Panc1 (cell line): ENCODE results near the gene DEAF1. TPM values are rescaled to one million over a fixed set of nuclear protein-coding genes. Genes with fewer than 3 reads are reported as not detected.

Experiments
- ATAC-seq: fragments of 200-7000 bp; cut with Tn5 transposase; 2 replicates; pipeline ENCODE4 v1.9.1; 2020; ENCODE audit warnings: mild to moderate bottlenecking, moderate library complexity
- BruUV-seq: library from RNA; stranded (reverse); fragments of 400-500 nt; replicated peaks from 2 replicates; lab custom pipeline; 2021; lab: Mats Ljungman, UMichigan
- CTCF ChIA-PET: fragments of 300-600 bp; sonication (Branson Sonifier 250); formaldehyde crosslinking; loops from one replicate; lab custom pipeline; 2022; ENCODE audit warnings: antibody characterized with exemption; lab: Charles Lee
- POLR2A ChIA-PET: fragments of 300-600 bp; sonication (Branson Sonifier 250); formaldehyde crosslinking; loops from one replicate; lab custom pipeline; 2022; ENCODE audit warnings: antibody characterized with exemption; lab: Charles Lee
- DNase-seq: peaks from one replicate; pipeline ENCODE4 v3.0.0-alpha.2; 2010; ENCODE audit warnings: low read depth, low spot score
- H3K27ac ChIP-seq: 2 replicates; pipeline ENCODE4 v1.5.1; 2011; ENCODE audit warnings: mild to moderate bottlenecking, low read length, inconsistent platforms
- H3K27me3 ChIP-seq: fragments of 200-500 bp; sonication (Bioruptor generic); 2 replicates; pipeline ENCODE4 v1.6.0; 2014; ENCODE audit warnings: low read length, inconsistent platforms; ENCODE audit not compliant: control insufficient read depth, insufficient read depth
- H3K36me3 ChIP-seq: fragments of 200-500 bp; sonication (Bioruptor generic); 2 replicates; pipeline ENCODE4 v1.5.1; 2014; ENCODE audit warnings: inconsistent platforms, mild to moderate bottlenecking, low read length, moderate library complexity; ENCODE audit not compliant: control insufficient read depth, insufficient read depth
- H3K4me1 ChIP-seq: 2 replicates; pipeline ENCODE4 v1.5.1; 2011; ENCODE audit warnings: inconsistent platforms, mild to moderate bottlenecking, low read length, moderate library complexity; ENCODE audit not compliant: control insufficient read depth, insufficient read depth
- H3K4me3 ChIP-seq, 2 experiments: 2 replicates each; pipeline ENCODE4 v1.5.1; 2011 to 2012; ENCODE audit warnings: low read depth in 2 of 2, low read length in 2 of 2, mild to moderate bottlenecking in 2 of 2, inconsistent platforms in 1 of 2, moderate library complexity in 1 of 2
- H3K9me3 ChIP-seq: fragments of 200-500 bp; sonication (Bioruptor generic); 2 replicates; pipeline ENCODE4 v1.5.1; 2014; ENCODE audit warnings: low read depth, mild to moderate bottlenecking, inconsistent platforms, low read length, moderate library complexity; ENCODE audit not compliant: control insufficient read depth, insufficient read depth
- CTCF ChIP-seq: fragments of 450-650 bp; IDR thresholded peaks from 2 replicates; pipeline ENCODE4 v1.5.1; 2017; ENCODE audit warnings: mild to moderate bottlenecking
- POLR2AphosphoS5 ChIP-seq: IDR thresholded peaks from 2 replicates; pipeline ENCODE4 v1.6.1; 2012; ENCODE audit warnings: mild to moderate bottlenecking, low read depth, low read length, moderate library complexity
- REST ChIP-seq, 2 experiments: IDR thresholded peaks; 2 replicates each; pipeline ENCODE4 v1.6.1; 2011 to 2012; ENCODE audit warnings: low read depth in 2 of 2, control low read depth in 1 of 2, low read length in 1 of 2, mild to moderate bottlenecking in 1 of 2, moderate library complexity in 1 of 2; ENCODE audit not compliant: insufficient read depth in 1 of 2
- SIN3A ChIP-seq: IDR thresholded peaks from 2 replicates; pipeline ENCODE4 v1.6.1; 2012; ENCODE audit warnings: low read depth, mild to moderate bottlenecking, low read length, moderate library complexity, borderline replicate concordance; ENCODE audit not compliant: insufficient read depth
- TCF7L2 ChIP-seq: IDR thresholded peaks from 2 replicates; pipeline ENCODE4 v1.6.1; 2011; ENCODE audit warnings: mild to moderate bottlenecking, low read depth, low read length, inconsistent platforms
- in situ Hi-C: cut with HindIII; loops from 2 replicates; pipeline ENCODE4 v1.10.0; 2016; ENCODE audit warnings: low sequenced_read_pairs, low pct_unique_long_range_greater_than_20kb
- intact Hi-C: fragments of 100-400 bp; cut with micrococcal nuclease; formaldehyde crosslinking; loops from one replicate; pipeline ENCODE4 v1.10.0; 2022; ENCODE audit not compliant: unreplicated experiment
- total RNA-seq: library from RNA; stranded (reverse); gene quantifications from one replicate; pipeline ENCODE4 v1.2.1, GENCODE V29; 2021; ENCODE audit not compliant: unreplicated experiment

DEAF1 gene
- total RNA-seq, 1 experiment from 2014 or later: 105 TPM

GRCh38 chr11:693887-694562 is 997 bp downstream of the DEAF1 start:
- peak overlapping the region; percentile 46 for H3K27ac ChIP-seq
- H3K4me3 ChIP-seq: peak overlapping the region; percentile 48 to 78
- H3K27me3 ChIP-seq: no peaks in the 10 kb centered on the region
- ChIA-PET POLR2A (interaction anchor here (0.5 to 0.6 kb wide), 3 partner anchors 55 to 338 kb away, joined by 4 read pairs; no protein-coding TSS in a partner anchor), CTCF (interaction anchor here (0.7 kb wide), 1 partner anchor 683 kb away, joined by 13 read pairs; no protein-coding TSS in a partner anchor)
- no peaks in the 10 kb centered on the region for H3K9me3 ChIP-seq
- no peaks in the 10 kb centered on the region for H3K36me3 ChIP-seq
- no peak for DNase-seq
- in situ Hi-C loops (no loop called here), intact Hi-C loops (no loop called here)
- TF ChIP-seq POLR2AphosphoS5 (peak; percentile 48; the same call in 1 of the 2 replicates), TCF7L2 (no peak), CTCF (no peak), SIN3A (no peak), REST (IDR thresholded peaks at IDR 0.05; ENCODE audit: insufficient read depth in 1 of 2, low read depth in 2 of 2, low read length in 1 of 2) (peak in 1 of 2 experiments; percentile 23; a peak in 1 of 4 replicates)
- H3K4me1 ChIP-seq: peaks cover 54% of the 10 kb centered on the region
- no peak for ATAC-seq
- BruUV-seq: no TSS peak

- TF ChIP-seq TCF7L2: no peak
- no peak for TF ChIP-seq SIN3A
- no peak for TF ChIP-seq REST (IDR thresholded peaks at IDR 0.05; ENCODE audit: insufficient read depth in 1 of 2, low read depth in 2 of 2, low read length in 1 of 2)
- no peak for TF ChIP-seq POLR2AphosphoS5
- TF ChIP-seq CTCF: no peak
- BruUV-seq: no TSS peak
- ChIA-PET POLR2A (no interaction called here), CTCF (interaction anchor here (0.7 kb wide), 1 partner anchor 683 kb away, joined by 13 read pairs; no protein-coding TSS in a partner anchor)
- in situ Hi-C loops: no loop called here
- H3K4me1 ChIP-seq: peaks cover 48% of the 10 kb centered on the region
- H3K27me3 ChIP-seq: no peaks in the 10 kb centered on the region
- H3K4me3 ChIP-seq: peak overlapping the region; percentile 48 to 78
- H3K36me3 ChIP-seq: no peaks in the 10 kb centered on the region
- DNase-seq (no peak), ATAC-seq (no peak)
- intact Hi-C loops: no loop called here
- peak overlapping the region; percentile 46 for H3K27ac ChIP-seq
- H3K9me3 ChIP-seq: no peaks in the 10 kb centered on the region
Measured at GRCh38 chr11:693415-693831, 1.6 kb downstream of the DEAF1 start.
